ENCODE measurements around the gene USP13.

- TF ChIP-seq POLR2A (IDR thresholded peaks at IDR 0.05) (no peak), CTCF (IDR thresholded peaks at IDR 0.05 in 4 of 5, conservative IDR thresholded peaks at IDR 0.05 in 1 of 5) (no peak)
These were observed 47.9 kb downstream of the USP13 start for GRCh38 chr3:179700716-179701115.
